Neutrophil (primary cell): ENCODE measurements around the gene DPRX.

ENCODE experiments used
- H3K27ac ChIP-seq: fragments of 200-600 bp; sonication (generic); 2 replicates; pipeline ENCODE4 v1.5.1; 2016; ENCODE audit warnings: mild to moderate bottlenecking, moderate library complexity
- H3K27me3 ChIP-seq: fragments of 200-600 bp; sonication (generic); 2 replicates; pipeline ENCODE4 v1.6.0; 2016; ENCODE audit warnings: mild to moderate bottlenecking
- H3K36me3 ChIP-seq: fragments of 200-600 bp; sonication (generic); 2 replicates; pipeline ENCODE4 v1.5.1; 2017
- H3K4me1 ChIP-seq, 2 experiments: fragments of 200-600 bp in 1 of 2; sonication (generic) in 1 of 2; 1 replicate in 1 of 2; 2 replicates in 1 of 2; pipeline versions ENCODE4 v1.5.1 to v1.6.1; 2013 to 2016; ENCODE audit warnings: low read depth in 1 of 2, low read length in 1 of 2, mild to moderate bottlenecking in 1 of 2, moderate library complexity in 1 of 2; ENCODE audit not compliant: control insufficient read depth in 1 of 2, insufficient read depth in 1 of 2
- H3K4me3 ChIP-seq, 2 experiments: fragments of 200-600 bp in 1 of 2; sonication (generic) in 1 of 2; 1 replicate in 1 of 2; 2 replicates in 1 of 2; pipeline ENCODE4 v1.5.1; 2013 to 2016; ENCODE audit warnings: low read depth in 1 of 2, low read length in 1 of 2, mild to moderate bottlenecking in 1 of 2, moderate library complexity in 1 of 2
- H3K9me3 ChIP-seq: fragments of 200-600 bp; sonication (generic); 2 replicates; pipeline ENCODE4 v1.5.1; 2016
- CTCF ChIP-seq: fragments of 200-600 bp; sonication (generic); IDR thresholded peaks from 2 replicates; pipeline ENCODE4 v1.5.1; 2016; ENCODE audit warnings: antibody characterized with exemption

DPRX gene

GRCh38 chr19:53596056-53596455, 35.7 kb upstream of the DPRX start:
- Histone ChIP-seq H3K27ac (no peak overlapping the region), H3K9me3 (no peaks in the 10 kb centered on the region), H3K4me3 (no peak overlapping the region), H3K4me1 (no peaks in the 10 kb centered on the region), H3K27me3 (no peaks in the 10 kb centered on the region), H3K36me3 (no peaks in the 10 kb centered on the region)
- no peak for TF ChIP-seq CTCF

- no peaks in the 10 kb centered on the region for H3K9me3 ChIP-seq
- H3K27me3 ChIP-seq = no peaks in the 10 kb centered on the region
- H3K27ac ChIP-seq = no peak overlapping the region
- H3K36me3 ChIP-seq = no peaks in the 10 kb centered on the region
- TF ChIP-seq CTCF = no peak
- no peak overlapping the region for H3K4me3 ChIP-seq
- H3K4me1 ChIP-seq = no peaks in the 10 kb centered on the region
Measured at GRCh38 chr19:53597023-53597422, 34.8 kb upstream of the DPRX start.

- H3K27me3 ChIP-seq = no peaks in the 10 kb centered on the region
- no peak for TF ChIP-seq CTCF
- H3K4me3 ChIP-seq = no peak overlapping the region
- H3K36me3 ChIP-seq = no peaks in the 10 kb centered on the region
- H3K27ac ChIP-seq = no peak overlapping the region
- H3K4me1 ChIP-seq = no peaks in the 10 kb centered on the region
- no peaks in the 10 kb centered on the region for H3K9me3 ChIP-seq
Measured at GRCh38 chr19:53598361-53598760, 33.4 kb upstream of the DPRX start.

- Histone ChIP-seq H3K36me3 (no peaks in the 10 kb centered on the region), H3K27ac (no peak overlapping the region), H3K4me1 (no peaks in the 10 kb centered on the region), H3K4me3 (no peak overlapping the region), H3K9me3 (no peaks in the 10 kb centered on the region), H3K27me3 (no peaks in the 10 kb centered on the region)
- no peak for TF ChIP-seq CTCF
Measured at GRCh38 chr19:53600217-53600616, 31.6 kb upstream of the DPRX start.

GRCh38 chr19:53606031-53606430, 25.8 kb upstream of the DPRX start:
- H3K27me3 ChIP-seq = no peaks in the 10 kb centered on the region

More at GRCh38 chr19:53606031-53606430, 25.8 kb upstream of the DPRX start:
- Histone ChIP-seq H3K4me3 (no peak overlapping the region), H3K9me3 (no peaks in the 10 kb centered on the region), H3K4me1 (no peaks in the 10 kb centered on the region), H3K27ac (no peak overlapping the region), H3K36me3 (no peaks in the 10 kb centered on the region)
- TF ChIP-seq CTCF = no peak
